ENCODE data around the gene GAS2L3.
A peak's percentile ranks its signal among the peaks of the same experiment; 100 is the strongest.

GAS2L3 gene

GRCh38 chr12:100574187-100575074 is 947 bp downstream of the GAS2L3 start:
- peak overlapping the region; percentile 82 for H3K4me3 ChIP-seq (replicated peaks; ENCODE audit: low read depth, low read length)
- TF ChIP-seq CTCF (IDR thresholded peaks at IDR 0.05; ENCODE audit: low read length, missing control alignments): no peak
- peak; percentile 22 for DNase-seq (ENCODE audit: low read depth)

- no peak overlapping the region for H3K4me3 ChIP-seq (replicated peaks; ENCODE audit: low read depth, low read length)
- DNase-seq (ENCODE audit: low read depth): peak; percentile 89
- TF ChIP-seq CTCF (IDR thresholded peaks at IDR 0.05; ENCODE audit: low read length, missing control alignments): no peak
Measured at GRCh38 chr12:100576331-100577036, 3.0 kb downstream of the GAS2L3 start.

GRCh38 chr12:100578923-100579322 is 5.4 kb downstream of the GAS2L3 start:
- H3K4me3 ChIP-seq (replicated peaks; ENCODE audit: low read depth, low read length): no peak overlapping the region
- no peak for DNase-seq (ENCODE audit: low read depth)
- no peak for TF ChIP-seq CTCF (IDR thresholded peaks at IDR 0.05; ENCODE audit: low read length, missing control alignments)

- no peak for DNase-seq (ENCODE audit: low read depth)
- H3K4me3 ChIP-seq (replicated peaks; ENCODE audit: low read depth, low read length): no peak overlapping the region
- no peak for TF ChIP-seq CTCF (IDR thresholded peaks at IDR 0.05; ENCODE audit: low read length, missing control alignments)
Measured at GRCh38 chr12:100579844-100580243, 6.4 kb downstream of the GAS2L3 start.

GRCh38 chr12:100584256-100584655 is 10.8 kb downstream of the GAS2L3 start:
- peak; percentile 29 for DNase-seq (ENCODE audit: low read depth)
- H3K4me3 ChIP-seq (replicated peaks; ENCODE audit: low read depth, low read length): no peak overlapping the region

GRCh38 chr12:100591979-100592378 is 18.5 kb downstream of the GAS2L3 start:
- DNase-seq (ENCODE audit: low read depth): no peak
- no peak for TF ChIP-seq CTCF (IDR thresholded peaks at IDR 0.05; ENCODE audit: low read length, missing control alignments)
- no peak overlapping the region for H3K4me3 ChIP-seq (replicated peaks; ENCODE audit: low read depth, low read length)

More at GRCh38 chr12:100584256-100584655, 10.8 kb downstream of the GAS2L3 start:
- TF ChIP-seq CTCF (IDR thresholded peaks at IDR 0.05; ENCODE audit: low read length, missing control alignments): no peak

Measured in fibroblast of pulmonary artery (primary cell).